ENCODE data around the gene C9orf72.
"Not testable (repeated sequence)": the region's sequence is repeated elsewhere in the genome, so short reads cannot be mapped to it uniquely, and the experiment has no call there.

The C9orf72 gene

DNA sequence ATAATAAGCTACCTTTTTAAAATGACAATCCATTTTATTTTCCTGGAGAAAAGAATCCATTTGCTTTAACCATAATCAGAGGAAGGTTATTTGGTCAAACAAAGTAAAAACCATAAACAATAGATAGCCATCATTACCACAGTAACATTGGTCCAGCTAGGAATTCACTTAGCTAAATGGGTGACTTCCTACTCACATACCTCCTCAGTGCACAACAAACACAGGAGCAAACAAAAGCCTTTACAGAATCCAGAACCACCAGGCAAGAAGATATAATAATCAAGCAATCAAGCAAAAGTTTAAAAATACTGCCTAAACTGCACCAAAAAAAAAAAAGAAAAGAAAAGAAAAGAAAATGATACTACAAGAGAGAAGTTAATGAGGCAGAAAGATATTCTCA lies 50.1 kb downstream of the C9orf72 start:
- DNase-seq (ENCODE audit: extremely low spot score, insufficient read length, low read depth): no peak
- no peak for FAIRE-seq

DNA sequence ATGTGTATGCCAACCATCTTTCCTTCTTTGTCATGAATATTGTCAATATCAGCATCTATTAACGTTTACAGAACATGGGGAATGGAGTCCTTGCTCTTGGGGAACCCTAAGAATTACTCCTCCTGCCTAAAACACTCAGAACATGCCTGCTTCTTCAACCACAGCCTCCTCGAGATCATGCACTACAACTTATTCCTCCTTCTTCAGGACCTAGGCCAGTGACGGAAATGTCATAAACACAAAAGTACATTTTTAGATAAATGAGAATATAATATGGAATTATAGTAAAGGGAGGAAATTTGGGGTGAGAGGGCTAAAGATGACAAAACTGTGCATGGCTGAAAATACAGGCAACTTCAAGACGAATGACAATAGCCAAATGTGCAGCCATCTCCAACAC lies 52.3 kb downstream of the C9orf72 start:
- no peak for DNase-seq (ENCODE audit: extremely low spot score, insufficient read length, low read depth)
- no peak for FAIRE-seq

DNA sequence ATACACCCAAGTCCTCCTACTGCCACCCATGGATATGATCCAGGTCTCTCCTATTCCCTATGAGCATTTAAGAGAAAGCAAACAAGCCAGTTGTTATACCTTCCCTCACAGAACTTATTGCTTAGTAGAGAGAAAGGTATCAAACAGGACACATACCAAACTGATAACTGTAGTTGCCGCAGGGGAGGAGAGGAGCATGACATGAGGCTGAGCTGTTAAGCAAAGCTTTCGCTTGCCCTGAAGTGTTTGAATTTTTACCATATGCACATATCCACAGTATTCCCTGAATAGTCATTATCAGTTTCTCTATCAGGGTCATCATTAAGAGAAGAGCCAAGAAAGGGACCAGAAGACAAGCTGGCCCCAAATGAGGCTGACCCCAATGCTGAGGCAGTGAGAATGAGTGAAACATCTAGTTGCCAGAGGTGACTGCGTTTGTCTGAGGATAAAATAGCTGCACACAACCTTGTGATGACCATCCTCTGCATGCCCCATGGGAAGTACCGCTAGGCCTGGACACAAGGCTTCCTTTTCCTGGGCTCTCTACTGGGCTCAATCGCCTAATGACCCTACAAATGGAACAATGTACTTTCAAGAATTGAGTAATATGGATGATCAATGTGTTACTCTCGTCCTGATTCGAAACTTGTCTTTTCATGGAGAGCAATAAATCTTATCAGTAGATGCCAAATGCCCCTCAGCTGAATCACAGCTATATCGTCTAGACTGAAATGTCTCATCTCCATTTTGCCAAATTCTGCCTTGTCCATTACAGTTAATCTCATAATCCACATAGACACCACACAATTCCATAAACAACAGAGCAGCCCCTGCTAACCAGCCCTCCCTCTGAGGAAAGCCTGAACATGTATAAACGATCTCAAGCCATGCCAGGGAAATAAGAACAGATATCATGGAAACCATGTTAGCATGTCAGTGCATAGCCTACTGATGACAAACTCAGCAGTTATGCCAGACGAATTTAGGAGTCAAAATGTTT lies 53.5 kb downstream of the C9orf72 start:
- no peak for FAIRE-seq
- DNase-seq (ENCODE audit: extremely low spot score, insufficient read length, low read depth): no peak

- FAIRE-seq (no peak), DNase-seq (ENCODE audit: extremely low spot score, insufficient read length, low read depth) (no peak)
Measured at GRCh38 chr9:27518809-27519208, 54.5 kb downstream of the C9orf72 start.

- DNase-seq (ENCODE audit: extremely low spot score, insufficient read length, low read depth) (no peak), FAIRE-seq (no peak)
Measured at GRCh38 chr9:27518006-27518405, 55.3 kb downstream of the C9orf72 start.

GRCh38 chr9:27514551-27514950 lies 58.7 kb downstream of the C9orf72 start:
- FAIRE-seq (no peak), DNase-seq (ENCODE audit: extremely low spot score, insufficient read length, low read depth) (no peak)

DNA sequence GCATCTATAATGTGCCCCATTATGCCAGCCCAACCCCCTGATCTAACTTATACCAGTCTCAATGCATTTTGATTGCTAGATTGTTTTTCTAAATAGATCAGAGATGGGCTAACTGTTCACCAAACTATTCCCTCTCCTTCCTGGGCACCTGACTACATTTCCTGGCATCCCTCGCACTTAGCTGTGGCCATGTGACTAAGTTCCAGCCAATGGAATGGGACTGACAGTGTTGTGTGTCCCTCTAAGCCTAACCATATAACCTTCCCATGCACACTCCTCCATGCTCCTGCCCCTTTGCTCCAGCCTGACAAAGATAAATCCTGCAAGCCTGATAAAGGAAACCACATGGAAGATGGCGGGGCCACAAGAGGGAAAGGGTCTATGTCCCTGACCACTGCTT lies 61.5 kb downstream of the C9orf72 start:
- FAIRE-seq: no peak
- no peak for DNase-seq (ENCODE audit: extremely low spot score, insufficient read length, low read depth)

DNA sequence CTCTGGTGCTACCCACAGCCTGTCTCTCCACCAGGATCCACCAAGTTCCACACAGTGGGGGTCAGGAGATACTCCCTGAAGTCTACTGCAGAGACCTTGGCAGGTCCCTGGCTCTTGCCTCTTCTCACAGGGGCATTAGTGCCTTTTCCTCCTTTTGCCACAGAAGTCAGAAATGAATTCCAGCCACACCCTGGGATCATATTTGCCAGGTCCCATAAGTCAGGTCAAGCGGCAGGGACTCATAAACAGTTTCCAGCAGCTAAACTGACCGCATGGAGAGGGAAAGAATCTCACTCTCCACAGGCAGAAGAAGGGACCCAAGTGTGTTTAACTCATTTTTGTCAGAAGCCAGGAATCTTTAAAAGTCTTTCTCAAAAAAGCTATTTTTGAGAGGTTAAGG lies 62.5 kb downstream of the C9orf72 start:
- no peak for DNase-seq (ENCODE audit: extremely low spot score, insufficient read length, low read depth)
- FAIRE-seq: no peak

GRCh38 chr9:27506981-27507380 lies 66.3 kb downstream of the C9orf72 start:
- DNase-seq (ENCODE audit: extremely low spot score, insufficient read length, low read depth) (no peak), FAIRE-seq (no peak)

DNA sequence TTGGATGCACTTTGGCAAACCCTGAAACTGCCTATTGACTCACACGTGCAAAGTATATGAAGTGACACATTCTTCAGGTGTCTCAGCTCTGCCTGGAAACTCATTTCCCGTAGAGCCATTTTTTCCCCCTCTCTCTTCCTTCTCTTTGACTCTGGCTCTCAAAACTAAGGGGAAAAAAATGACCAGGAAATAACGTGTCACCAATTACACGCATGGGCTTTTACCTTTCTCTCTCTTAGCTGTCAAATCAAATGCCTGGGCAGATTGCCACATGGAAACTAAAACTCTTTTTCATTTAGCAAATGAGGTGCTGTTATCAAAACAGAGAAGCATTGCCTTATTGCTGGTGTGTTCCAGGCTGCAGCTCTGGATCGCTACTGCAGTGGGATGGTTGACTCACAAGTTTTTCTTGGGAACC lies 67.5 kb downstream of the C9orf72 start:
- no peak for DNase-seq (ENCODE audit: extremely low spot score, insufficient read length, low read depth)
- FAIRE-seq: no peak

- FAIRE-seq: no peak
- DNase-seq (ENCODE audit: extremely low spot score, insufficient read length, low read depth): no peak
Measured at GRCh38 chr9:27504259-27504658, 69.0 kb downstream of the C9orf72 start.

GRCh38 chr9:27503623-27504022 lies 69.7 kb downstream of the C9orf72 start:
- FAIRE-seq (no peak), DNase-seq (ENCODE audit: extremely low spot score, insufficient read length, low read depth) (no peak)

DNA sequence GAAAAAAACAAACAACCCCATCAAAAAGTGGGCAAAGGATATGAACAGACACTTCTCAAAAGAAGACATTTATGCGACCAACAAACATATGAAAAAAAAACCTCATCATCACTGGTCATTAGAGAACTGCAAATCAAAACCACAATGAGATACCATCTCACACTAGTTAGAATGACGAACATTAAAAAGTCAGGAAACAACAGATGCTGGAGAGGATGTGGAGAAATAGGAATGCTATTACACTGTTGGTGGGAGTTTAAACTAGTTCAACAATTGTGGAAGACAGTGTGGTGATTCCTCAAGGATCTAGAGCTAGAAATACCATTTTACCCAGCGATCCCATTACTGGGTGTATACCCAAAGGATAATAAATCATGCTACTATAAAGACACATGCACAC lies 72.4 kb downstream of the C9orf72 start:
- not testable (repeated sequence) for DNase-seq (ENCODE audit: extremely low spot score, insufficient read length, low read depth); FAIRE-seq

DNA sequence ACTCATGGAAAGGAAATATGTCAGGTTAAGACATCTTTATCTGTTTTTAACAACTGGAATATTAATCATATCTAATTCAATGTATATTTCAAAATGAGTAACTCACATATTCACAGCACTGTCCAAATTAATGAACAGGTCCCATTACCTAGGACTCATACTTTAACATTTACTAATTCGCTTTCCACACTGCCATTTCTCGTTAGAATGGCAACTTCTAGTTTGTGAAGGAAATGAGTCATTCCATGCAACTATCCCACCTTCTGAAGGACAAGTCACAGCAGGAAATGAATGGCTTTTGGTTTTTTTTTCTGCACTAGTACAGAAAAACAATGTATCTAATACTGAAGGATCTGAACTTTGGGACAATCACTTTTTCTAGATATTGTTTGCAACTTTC lies 73.8 kb downstream of the C9orf72 start:
- no peak for DNase-seq (ENCODE audit: extremely low spot score, insufficient read length, low read depth)
- peak; percentile 75 for FAIRE-seq

- FAIRE-seq (no peak), DNase-seq (ENCODE audit: extremely low spot score, insufficient read length, low read depth) (no peak)
Measured at GRCh38 chr9:27497883-27498417, 75.3 kb downstream of the C9orf72 start.
